Bronchial epithelial cell (primary cell): ENCODE measurements around the gene PDLIM4. TPM values are rescaled to one million over a fixed set of nuclear protein-coding genes. Genes with fewer than 3 reads are reported as not detected.

Experiments
- DNase-seq: peaks from one replicate; pipeline ENCODE4 v3.0.0-alpha.2; 2010; ENCODE audit warnings: low read depth
- FAIRE-seq: peaks from 2 replicates; lab custom pipeline; 2011; peaks lifted over from hg19 to GRCh38; lab: Jason Lieb, UNC
- H3K27me3 ChIP-seq: 2 replicates; pipeline ENCODE4 v1.5.1; 2011; ENCODE audit warnings: low read length; ENCODE audit not compliant: control insufficient read depth, insufficient read depth
- H3K36me3 ChIP-seq: 2 replicates; pipeline ENCODE4 v1.5.1; 2011; ENCODE audit warnings: low read length; ENCODE audit not compliant: control insufficient read depth, insufficient read depth
- H3K4me3 ChIP-seq: 2 replicates; pipeline ENCODE4 v1.5.1; 2011; ENCODE audit warnings: mild to moderate bottlenecking, low read depth, low read length, control low read depth
- total RNA-seq: library from RNA; depleted of rRNA; stranded (reverse); fragments of >200 nt; gene quantifications from 2 replicates; pipeline ENCODE4 v1.2.1, GENCODE V29; 2014
- TF ChIP-seq, protein P1 (sequence below): IDR thresholded peaks from 2 replicates; pipeline ENCODE4 v1.5.1; 2011; ENCODE audit warnings: mild to moderate bottlenecking, moderate library complexity, low read length, control low read depth, inconsistent platforms; ENCODE audit not compliant: insufficient read depth, severe bottlenecking

Gene PDLIM4
- total RNA-seq, 1 donor from 2014 or later, result 12.9 TPM

DNA sequence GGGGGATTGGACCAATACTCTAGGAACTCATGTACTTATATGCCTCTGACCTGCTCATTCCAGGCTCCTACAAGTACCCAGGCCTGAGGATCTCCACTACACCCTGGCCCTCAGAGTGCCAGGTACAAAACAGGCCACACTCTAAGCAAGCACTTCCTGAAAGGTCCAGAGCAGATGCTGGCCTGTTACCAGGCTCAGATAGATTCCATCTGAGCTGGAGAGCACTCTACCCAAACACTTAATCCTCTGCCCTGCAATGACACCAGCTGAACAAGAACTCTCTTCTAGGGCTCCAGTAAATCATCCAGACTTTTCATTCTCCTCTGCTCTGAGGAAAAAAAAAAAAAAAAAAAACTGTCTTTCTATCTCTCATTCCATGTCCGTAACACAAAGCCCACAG, 32.8 kb upstream of the PDLIM4 start:
- no peak overlapping the region for H3K4me3 ChIP-seq
- DNase-seq, result no peak

DNA sequence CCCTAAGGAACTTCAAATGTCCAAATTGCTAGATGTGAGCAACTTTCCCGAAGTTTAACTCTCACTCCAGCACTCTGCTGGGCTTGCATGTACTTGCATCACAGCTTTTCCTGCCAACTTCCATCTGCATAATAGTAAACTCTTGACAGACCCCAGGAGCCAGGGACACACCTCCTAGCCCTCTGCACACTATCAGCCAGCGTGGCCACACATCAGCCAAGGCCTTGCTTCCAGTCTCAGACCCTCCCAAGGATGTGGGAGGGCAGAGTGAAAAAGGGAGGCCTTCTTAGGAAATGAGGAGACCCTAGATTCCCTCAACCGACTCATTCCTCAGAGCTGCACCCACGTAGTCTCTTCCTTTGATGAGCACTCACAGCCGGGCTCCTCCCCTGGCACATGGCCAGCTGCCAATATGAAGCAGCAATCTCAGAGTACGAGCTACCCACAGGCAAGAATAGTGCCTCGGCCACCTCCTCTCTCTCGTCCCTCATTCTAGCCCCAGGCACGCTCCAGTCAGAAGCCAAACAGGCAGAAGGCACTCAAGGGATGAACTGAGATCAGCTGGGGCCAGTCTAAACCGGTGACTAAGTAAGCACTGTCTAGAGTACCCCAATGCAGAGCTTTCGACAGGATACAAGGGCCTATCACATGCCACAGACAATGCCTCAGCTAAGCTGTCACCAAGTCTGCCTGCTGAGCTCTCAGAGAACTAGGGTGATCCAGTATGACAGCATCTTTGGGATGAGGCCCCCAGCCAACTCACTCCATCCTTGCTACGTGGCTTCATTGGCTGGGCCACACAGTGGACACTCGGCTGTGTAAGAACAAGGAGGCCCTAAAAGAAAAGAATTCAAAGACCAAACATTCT, 32.1 kb upstream of the PDLIM4 start:
- DNase-seq, result peak; percentile 85
- Histone ChIP-seq H3K36me3 (no peaks in the 10 kb centered on the region), H3K27me3 (no peaks in the 10 kb centered on the region), H3K4me3 (no peak overlapping the region)
- FAIRE-seq, result no peak
- TF ChIP-seq, protein P1, sequence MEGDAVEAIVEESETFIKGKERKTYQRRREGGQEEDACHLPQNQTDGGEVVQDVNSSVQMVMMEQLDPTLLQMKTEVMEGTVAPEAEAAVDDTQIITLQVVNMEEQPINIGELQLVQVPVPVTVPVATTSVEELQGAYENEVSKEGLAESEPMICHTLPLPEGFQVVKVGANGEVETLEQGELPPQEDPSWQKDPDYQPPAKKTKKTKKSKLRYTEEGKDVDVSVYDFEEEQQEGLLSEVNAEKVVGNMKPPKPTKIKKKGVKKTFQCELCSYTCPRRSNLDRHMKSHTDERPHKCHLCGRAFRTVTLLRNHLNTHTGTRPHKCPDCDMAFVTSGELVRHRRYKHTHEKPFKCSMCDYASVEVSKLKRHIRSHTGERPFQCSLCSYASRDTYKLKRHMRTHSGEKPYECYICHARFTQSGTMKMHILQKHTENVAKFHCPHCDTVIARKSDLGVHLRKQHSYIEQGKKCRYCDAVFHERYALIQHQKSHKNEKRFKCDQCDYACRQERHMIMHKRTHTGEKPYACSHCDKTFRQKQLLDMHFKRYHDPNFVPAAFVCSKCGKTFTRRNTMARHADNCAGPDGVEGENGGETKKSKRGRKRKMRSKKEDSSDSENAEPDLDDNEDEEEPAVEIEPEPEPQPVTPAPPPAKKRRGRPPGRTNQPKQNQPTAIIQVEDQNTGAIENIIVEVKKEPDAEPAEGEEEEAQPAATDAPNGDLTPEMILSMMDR, result no peak

More for the DNA sequence above, 32.8 kb upstream of the PDLIM4 start:
- Histone ChIP-seq H3K27me3 (no peaks in the 10 kb centered on the region), H3K36me3 (no peaks in the 10 kb centered on the region)
- FAIRE-seq, result peak; percentile 81
- TF ChIP-seq, protein P1, result no peak

DNA sequence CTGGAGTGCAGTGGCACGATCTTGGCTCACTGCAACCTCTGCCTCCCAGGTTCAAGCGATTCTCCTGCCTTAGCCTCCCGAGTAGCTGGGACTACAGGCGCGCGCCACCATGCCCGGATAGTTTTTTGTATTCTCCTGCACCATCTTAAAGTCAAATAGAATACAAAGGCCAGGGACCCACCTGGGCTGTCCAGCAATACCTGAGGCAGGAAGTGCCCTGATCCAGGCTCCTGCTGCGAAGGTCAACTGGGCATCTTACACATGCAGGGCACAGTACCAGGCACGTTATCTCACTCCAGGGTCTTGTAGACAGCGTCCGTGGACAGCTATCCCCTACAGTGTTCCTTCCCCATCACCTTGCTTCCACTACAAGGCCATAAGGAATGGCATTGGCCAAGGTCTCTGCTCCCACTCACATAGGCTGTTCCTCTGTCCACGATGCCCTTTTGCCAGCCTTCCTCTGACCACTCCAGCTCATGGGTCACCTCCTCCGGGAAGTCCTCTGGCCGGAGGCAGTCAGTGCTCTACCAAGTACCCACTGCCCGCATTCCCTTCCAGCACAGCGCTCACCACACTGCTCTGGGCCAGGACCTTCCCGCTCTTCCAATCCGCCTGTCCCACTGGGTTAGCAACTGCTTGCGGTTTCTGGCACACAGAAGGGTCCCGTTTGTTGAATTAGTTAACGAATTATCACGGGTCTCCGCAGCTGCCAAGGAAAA, 30.8 kb upstream of the PDLIM4 start:
- DNase-seq, result no peak

DNA sequence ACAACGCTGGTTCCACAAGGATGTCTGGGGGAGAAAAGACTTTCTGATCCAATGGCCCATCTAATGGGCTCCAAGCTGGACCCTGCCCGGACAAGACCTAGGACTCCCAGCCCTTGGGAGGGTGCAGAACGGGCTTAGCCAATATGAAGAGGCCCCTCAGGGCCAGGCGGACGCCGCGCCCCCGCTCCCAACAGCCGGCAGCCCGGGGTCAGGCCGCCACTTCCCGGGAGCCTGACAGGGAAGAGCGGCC, 30.3 kb upstream of the PDLIM4 start:
- FAIRE-seq (no peak), DNase-seq (no peak)
- Histone ChIP-seq H3K4me3 (peak overlapping the region; percentile 58), H3K36me3 (no peaks in the 10 kb centered on the region), H3K27me3 (no peaks in the 10 kb centered on the region)
- TF ChIP-seq, protein P1, result no peak

More for the DNA sequence above, 30.8 kb upstream of the PDLIM4 start:
- FAIRE-seq, result no peak
- Histone ChIP-seq H3K4me3 (peak overlapping the region; percentile 58), H3K27me3 (no peaks in the 10 kb centered on the region), H3K36me3 (no peaks in the 10 kb centered on the region)
- TF ChIP-seq, protein P1, result no peak

DNA sequence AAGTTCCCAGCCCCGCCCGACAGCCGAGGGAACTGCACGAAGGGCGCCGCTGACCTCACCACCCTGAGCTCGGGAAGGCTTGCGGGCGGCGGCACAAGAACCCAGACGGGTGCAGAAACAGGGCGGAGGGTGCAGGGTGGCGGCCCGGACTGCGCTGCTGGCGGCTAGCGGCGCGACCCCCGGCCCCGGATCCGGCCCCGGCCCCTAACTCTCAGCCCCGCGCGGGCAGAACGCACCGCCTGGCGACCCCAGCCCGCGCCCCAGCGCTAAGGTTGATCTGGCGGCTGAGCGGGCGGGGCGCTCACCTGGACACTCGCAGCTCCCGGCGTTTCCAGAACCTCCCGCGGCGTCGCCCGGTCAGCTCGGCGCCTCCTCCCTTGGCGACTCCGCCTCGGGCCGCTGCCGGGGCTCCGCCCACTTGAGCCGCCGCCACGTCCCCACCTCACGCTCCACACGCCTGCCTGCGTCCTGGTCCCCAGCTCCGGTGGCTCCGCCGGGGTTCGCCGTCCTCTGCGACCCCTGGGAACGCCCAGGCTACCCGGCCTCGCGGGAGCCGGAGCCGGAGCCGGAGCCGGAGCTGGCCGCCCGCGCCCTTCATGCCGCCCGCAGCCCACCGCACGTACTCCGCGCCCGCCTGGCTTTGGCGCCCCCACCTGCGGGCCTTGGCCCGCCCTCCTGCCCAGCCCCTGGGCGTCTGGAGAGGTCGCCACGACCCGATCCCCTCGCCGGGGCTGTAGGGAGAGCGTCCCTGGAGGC, 29.8 kb upstream of the PDLIM4 start, which contains the start of gene P4HA2:
P4HA2 (minus strand) TSS at position 369 of the 756 bp plus-strand sequence. CDS start 9,227 bp downstream, outside the sequence.
- TF ChIP-seq, protein P1, result peak; percentile 26
- DNase-seq, result peak; percentile 61
- FAIRE-seq, result no peak
- H3K4me3 ChIP-seq, result peak within 1 kb of the TSS; percentile 58
- no peaks in the 10 kb centered on the region for H3K27me3 ChIP-seq
- H3K36me3 ChIP-seq, result no peaks in the 10 kb centered on the region
